Liver (tissue), 3 donors: ENCODE results near the gene ERC1.

Experiments used
- EGR1 ChIP-seq, 2 donors: IDR thresholded peaks; 2 replicates each; pipeline ENCODE4 v1.6.1; 2016 to 2018; ENCODE audit warnings: antibody characterized with exemption in 2 of 2, low read depth in 2 of 2
- FOXA1 ChIP-seq: IDR thresholded peaks from 2 replicates; pipeline ENCODE4 v1.6.1; 2016; ENCODE audit warnings: antibody characterized with exemption
- GABPA ChIP-seq, 2 donors: IDR thresholded peaks in 1 of 2; conservative IDR thresholded peaks in 1 of 2; 2 replicates each; pipeline ENCODE4 v1.6.1; 2016; ENCODE audit warnings: antibody characterized with exemption in 2 of 2, mild to moderate bottlenecking in 1 of 2, moderate library complexity in 1 of 2
- JUND ChIP-seq, 2 donors: IDR thresholded peaks; 2 replicates each; pipeline ENCODE4 v1.6.1; 2016; ENCODE audit warnings: antibody characterized with exemption in 2 of 2
- NR2F2 ChIP-seq: IDR thresholded peaks from 2 replicates; pipeline ENCODE4 v1.6.1; 2016; ENCODE audit warnings: antibody characterized with exemption
- RAD21 ChIP-seq, 2 donors: IDR thresholded peaks; 2 replicates each; pipeline ENCODE4 v1.6.1; 2016; ENCODE audit warnings: antibody characterized with exemption in 2 of 2, mild to moderate bottlenecking in 2 of 2
- SP1 ChIP-seq: IDR thresholded peaks from 2 replicates; pipeline ENCODE4 v1.6.1; 2018; ENCODE audit warnings: antibody characterized with exemption, mild to moderate bottlenecking
- TAF1 ChIP-seq: conservative IDR thresholded peaks from 2 replicates; pipeline ENCODE4 v1.6.1; 2016; ENCODE audit warnings: antibody characterized with exemption, mild to moderate bottlenecking
- YY1 ChIP-seq: IDR thresholded peaks from 2 replicates; pipeline ENCODE4 v1.6.1; 2016; ENCODE audit warnings: antibody characterized with exemption, mild to moderate bottlenecking
- TF ChIP-seq, protein P1 (sequence below): fragments of 150-350 bp; IDR thresholded peaks from 2 replicates; pipeline ENCODE4 v1.5.1; 2017; ENCODE audit warnings: improper control_type of control experiment, low read depth, low read length; ENCODE audit not compliant: missing input control
- TF ChIP-seq, protein P2 (sequence below): IDR thresholded peaks from 2 replicates; pipeline ENCODE4 v1.6.1; 2016; ENCODE audit warnings: antibody characterized with exemption, mild to moderate bottlenecking
- TF ChIP-seq, protein P3 (sequence below): IDR thresholded peaks from 2 replicates; pipeline ENCODE4 v1.6.1; 2016; ENCODE audit warnings: antibody characterized with exemption
- TF ChIP-seq, protein P4 (sequence below): IDR thresholded peaks from 2 replicates; pipeline ENCODE4 v1.6.1; 2016; ENCODE audit warnings: antibody characterized with exemption
- donor health status: healthy.
- donor health status: healthy.

DNA sequence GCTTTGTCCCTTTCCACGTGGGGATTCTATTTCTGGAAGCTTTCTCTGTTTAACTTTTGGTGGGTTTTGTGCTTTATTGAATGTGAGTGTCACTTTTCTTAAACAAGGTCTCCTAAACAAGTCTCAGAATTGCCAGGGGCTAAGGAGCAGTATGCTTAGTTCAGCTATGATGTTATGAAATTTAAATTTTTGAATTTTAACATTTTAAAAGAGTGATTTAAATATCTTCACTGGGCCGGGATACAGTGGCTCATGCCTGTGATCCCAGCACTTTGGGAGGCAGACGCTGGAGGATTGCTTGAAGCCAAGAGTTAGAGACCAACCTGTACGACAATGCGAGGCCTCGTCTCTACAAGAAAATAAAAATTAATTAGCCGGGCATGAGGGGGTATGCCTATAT lies 276.2 kb downstream of the ERC1 start:
- TF ChIP-seq, protein P1, sequence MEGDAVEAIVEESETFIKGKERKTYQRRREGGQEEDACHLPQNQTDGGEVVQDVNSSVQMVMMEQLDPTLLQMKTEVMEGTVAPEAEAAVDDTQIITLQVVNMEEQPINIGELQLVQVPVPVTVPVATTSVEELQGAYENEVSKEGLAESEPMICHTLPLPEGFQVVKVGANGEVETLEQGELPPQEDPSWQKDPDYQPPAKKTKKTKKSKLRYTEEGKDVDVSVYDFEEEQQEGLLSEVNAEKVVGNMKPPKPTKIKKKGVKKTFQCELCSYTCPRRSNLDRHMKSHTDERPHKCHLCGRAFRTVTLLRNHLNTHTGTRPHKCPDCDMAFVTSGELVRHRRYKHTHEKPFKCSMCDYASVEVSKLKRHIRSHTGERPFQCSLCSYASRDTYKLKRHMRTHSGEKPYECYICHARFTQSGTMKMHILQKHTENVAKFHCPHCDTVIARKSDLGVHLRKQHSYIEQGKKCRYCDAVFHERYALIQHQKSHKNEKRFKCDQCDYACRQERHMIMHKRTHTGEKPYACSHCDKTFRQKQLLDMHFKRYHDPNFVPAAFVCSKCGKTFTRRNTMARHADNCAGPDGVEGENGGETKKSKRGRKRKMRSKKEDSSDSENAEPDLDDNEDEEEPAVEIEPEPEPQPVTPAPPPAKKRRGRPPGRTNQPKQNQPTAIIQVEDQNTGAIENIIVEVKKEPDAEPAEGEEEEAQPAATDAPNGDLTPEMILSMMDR, result no peak
- TF ChIP-seq JUND (IDR thresholded peaks at IDR 0.05), result no peak
- TF ChIP-seq, protein P2, sequence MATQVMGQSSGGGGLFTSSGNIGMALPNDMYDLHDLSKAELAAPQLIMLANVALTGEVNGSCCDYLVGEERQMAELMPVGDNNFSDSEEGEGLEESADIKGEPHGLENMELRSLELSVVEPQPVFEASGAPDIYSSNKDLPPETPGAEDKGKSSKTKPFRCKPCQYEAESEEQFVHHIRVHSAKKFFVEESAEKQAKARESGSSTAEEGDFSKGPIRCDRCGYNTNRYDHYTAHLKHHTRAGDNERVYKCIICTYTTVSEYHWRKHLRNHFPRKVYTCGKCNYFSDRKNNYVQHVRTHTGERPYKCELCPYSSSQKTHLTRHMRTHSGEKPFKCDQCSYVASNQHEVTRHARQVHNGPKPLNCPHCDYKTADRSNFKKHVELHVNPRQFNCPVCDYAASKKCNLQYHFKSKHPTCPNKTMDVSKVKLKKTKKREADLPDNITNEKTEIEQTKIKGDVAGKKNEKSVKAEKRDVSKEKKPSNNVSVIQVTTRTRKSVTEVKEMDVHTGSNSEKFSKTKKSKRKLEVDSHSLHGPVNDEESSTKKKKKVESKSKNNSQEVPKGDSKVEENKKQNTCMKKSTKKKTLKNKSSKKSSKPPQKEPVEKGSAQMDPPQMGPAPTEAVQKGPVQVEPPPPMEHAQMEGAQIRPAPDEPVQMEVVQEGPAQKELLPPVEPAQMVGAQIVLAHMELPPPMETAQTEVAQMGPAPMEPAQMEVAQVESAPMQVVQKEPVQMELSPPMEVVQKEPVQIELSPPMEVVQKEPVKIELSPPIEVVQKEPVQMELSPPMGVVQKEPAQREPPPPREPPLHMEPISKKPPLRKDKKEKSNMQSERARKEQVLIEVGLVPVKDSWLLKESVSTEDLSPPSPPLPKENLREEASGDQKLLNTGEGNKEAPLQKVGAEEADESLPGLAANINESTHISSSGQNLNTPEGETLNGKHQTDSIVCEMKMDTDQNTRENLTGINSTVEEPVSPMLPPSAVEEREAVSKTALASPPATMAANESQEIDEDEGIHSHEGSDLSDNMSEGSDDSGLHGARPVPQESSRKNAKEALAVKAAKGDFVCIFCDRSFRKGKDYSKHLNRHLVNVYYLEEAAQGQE, result no peak
- TF ChIP-seq, protein P3, sequence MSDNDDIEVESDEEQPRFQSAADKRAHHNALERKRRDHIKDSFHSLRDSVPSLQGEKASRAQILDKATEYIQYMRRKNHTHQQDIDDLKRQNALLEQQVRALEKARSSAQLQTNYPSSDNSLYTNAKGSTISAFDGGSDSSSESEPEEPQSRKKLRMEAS, result no peak
- no peak for TF ChIP-seq RAD21 (IDR thresholded peaks at IDR 0.05)
- TF ChIP-seq, protein P4, sequence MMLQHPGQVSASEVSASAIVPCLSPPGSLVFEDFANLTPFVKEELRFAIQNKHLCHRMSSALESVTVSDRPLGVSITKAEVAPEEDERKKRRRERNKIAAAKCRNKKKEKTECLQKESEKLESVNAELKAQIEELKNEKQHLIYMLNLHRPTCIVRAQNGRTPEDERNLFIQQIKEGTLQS, result no peak
- no peak for TF ChIP-seq GABPA (IDR thresholded peaks at IDR 0.05 in 1 of 2, conservative IDR thresholded peaks at IDR 0.05 in 1 of 2)
- TF ChIP-seq YY1, result no peak
- no peak for TF ChIP-seq FOXA1
- no peak for TF ChIP-seq TAF1
- no peak for TF ChIP-seq SP1
- TF ChIP-seq EGR1 (IDR thresholded peaks at IDR 0.05; ENCODE audit: low read depth in 2 of 2), result no peak
- no peak for TF ChIP-seq NR2F2
